Natural killer cell treated with Interleukin-12 subunit alpha and Interleukin-12 subunit beta and Interleukin-15 and Interleukin-18, amount 100 ng/mL, for 72 hours (primary cell): ENCODE data around the gene CHM. TPM values are rescaled to one million over a fixed set of nuclear protein-coding genes. Genes with fewer than 3 reads are reported as not detected.
"Not testable (repeated sequence)": the region's sequence is repeated elsewhere in the genome, so short reads cannot be mapped to it uniquely, and the experiment has no call there.

Source experiments
- ATAC-seq, 2 donors: fragments of 150-1000 bp; cut with Tn5 transposase in 1 of 2; sonication (Bioruptor Pico), chemical (Tn5 transposase) in 1 of 2; 2 replicates each; pipeline ENCODE4 v1.10.0; 2021
- DNase-seq: peaks from one replicate; pipeline ENCODE4 v3.0.0; 2022; ENCODE audit warnings: low spot score
- H3K27ac Mint-ChIP-seq, 2 donors: 1 replicate in 1 of 2; 2 replicates in 1 of 2; pipeline ENCODE4 v1.8.0; 2022; ENCODE audit warnings: mixed read lengths in 2 of 2, mild to moderate bottlenecking in 1 of 2, moderate library complexity in 1 of 2
- H3K27me3 Mint-ChIP-seq, 2 donors: 1 replicate in 1 of 2; 2 replicates in 1 of 2; pipeline ENCODE4 v1.8.0; 2022; ENCODE audit warnings: mixed read lengths in 2 of 2
- H3K36me3 Mint-ChIP-seq: one replicate; pipeline ENCODE4 v1.8.0; 2022; ENCODE audit warnings: mixed read lengths
- H3K4me1 Mint-ChIP-seq, 2 donors: 1 replicate in 1 of 2; 2 replicates in 1 of 2; pipeline ENCODE4 v1.8.0; 2022; ENCODE audit warnings: low read depth in 2 of 2, mixed read lengths in 2 of 2, mild to moderate bottlenecking in 1 of 2
- H3K4me3 Mint-ChIP-seq: one replicate; pipeline ENCODE4 v1.8.0; 2022; ENCODE audit warnings: mixed read lengths
- H3K9me3 Mint-ChIP-seq: 2 replicates; pipeline ENCODE4 v1.8.0; 2022; ENCODE audit warnings: mixed read lengths
- total RNA-seq, 2 donors: library from RNA; stranded (reverse); gene quantifications; one replicate each; pipeline ENCODE4 v1.2.3, GENCODE V29; 2022

Gene CHM
- total RNA-seq, 2 donors from 2014 or later = 12.7 to 26.0 TPM

- H3K4me3 Mint-ChIP-seq, ATAC-seq, H3K9me3 Mint-ChIP-seq, H3K36me3 Mint-ChIP-seq, DNase-seq, H3K27me3 Mint-ChIP-seq, H3K27ac Mint-ChIP-seq: not testable (repeated sequence)
- H3K4me1 Mint-ChIP-seq = peaks cover 16 to 22% of the 10 kb centered on the region in 2 donors
Measured at GRCh38 chrX:85916656-85917280, 130.6 kb downstream of the CHM start.

- no peak for DNase-seq
- Mint-ChIP-seq H3K27ac (no peak overlapping the region), H3K4me3 (no peak overlapping the region), H3K4me1 (peaks cover 16 to 22% of the 10 kb centered on the region in 2 donors), H3K27me3 (no peaks in the 10 kb centered on the region), H3K9me3 (no peaks in the 10 kb centered on the region), H3K36me3 (no peaks in the 10 kb centered on the region)
- ATAC-seq = no peak
Measured at GRCh38 chrX:85914431-85914830, 132.9 kb downstream of the CHM start.

GRCh38 chrX:85907316-85907715 lies 140.0 kb downstream of the CHM start:
- no peak overlapping the region for H3K4me3 Mint-ChIP-seq
- H3K27ac Mint-ChIP-seq = no peak overlapping the region
- peaks cover 0 to 4% of the 10 kb centered on the region in 2 donors for H3K4me1 Mint-ChIP-seq
- no peaks in the 10 kb centered on the region for H3K27me3 Mint-ChIP-seq
- DNase-seq (no peak), ATAC-seq (no peak)
- no peaks in the 10 kb centered on the region for H3K9me3 Mint-ChIP-seq
- H3K36me3 Mint-ChIP-seq = no peaks in the 10 kb centered on the region

- no peak overlapping the region for H3K27ac Mint-ChIP-seq
- no peak overlapping the region for H3K4me3 Mint-ChIP-seq
- no peaks in the 10 kb centered on the region for H3K27me3 Mint-ChIP-seq
- no peaks in the 10 kb centered on the region for H3K36me3 Mint-ChIP-seq
- H3K4me1 Mint-ChIP-seq = peaks cover 0 to 4% of the 10 kb centered on the region in 2 donors
- H3K9me3 Mint-ChIP-seq = no peaks in the 10 kb centered on the region
- DNase-seq (no peak), ATAC-seq (no peak)
Measured at GRCh38 chrX:85906399-85906798, 141.0 kb downstream of the CHM start.

- no peak overlapping the region for H3K27ac Mint-ChIP-seq
- no peaks in the 10 kb centered on the region for H3K27me3 Mint-ChIP-seq
Measured at GRCh38 chrX:85905851-85906250, 141.5 kb downstream of the CHM start.

GRCh38 chrX:85903692-85904471 lies 143.5 kb downstream of the CHM start:
- no peak overlapping the region for H3K4me3 Mint-ChIP-seq
- no peaks in the 10 kb centered on the region for H3K9me3 Mint-ChIP-seq
- H3K4me1 Mint-ChIP-seq = peaks cover 0 to 4% of the 10 kb centered on the region in 2 donors
- DNase-seq = no peak
- H3K36me3 Mint-ChIP-seq = no peaks in the 10 kb centered on the region
- H3K27ac Mint-ChIP-seq = no peak overlapping the region
- H3K27me3 Mint-ChIP-seq = no peaks in the 10 kb centered on the region
- no peak for ATAC-seq

More at GRCh38 chrX:85905851-85906250, 141.5 kb downstream of the CHM start:
- H3K4me3 Mint-ChIP-seq = no peak overlapping the region
- H3K9me3 Mint-ChIP-seq = no peaks in the 10 kb centered on the region
- ATAC-seq (no peak), DNase-seq (no peak)
- peaks cover 0 to 4% of the 10 kb centered on the region in 2 donors for H3K4me1 Mint-ChIP-seq
- no peaks in the 10 kb centered on the region for H3K36me3 Mint-ChIP-seq

- DNase-seq (no peak), ATAC-seq (no peak)
- H3K4me3 Mint-ChIP-seq = no peak overlapping the region
- peaks cover 4% of the 10 kb centered on the region for H3K36me3 Mint-ChIP-seq
- H3K9me3 Mint-ChIP-seq = no peaks in the 10 kb centered on the region
- no peaks in the 10 kb centered on the region for H3K27me3 Mint-ChIP-seq
- no peak overlapping the region for H3K27ac Mint-ChIP-seq
- H3K4me1 Mint-ChIP-seq = peaks cover 0 to 7% of the 10 kb centered on the region in 2 donors
Measured at GRCh38 chrX:85897362-85898126, 149.8 kb downstream of the CHM start.

GRCh38 chrX:85882601-85883000 lies 164.8 kb downstream of the CHM start:
- Mint-ChIP-seq H3K27ac (no peak overlapping the region), H3K36me3 (peaks cover 5% of the 10 kb centered on the region), H3K27me3 (no peaks in the 10 kb centered on the region), H3K4me3 (no peak overlapping the region), H3K4me1 (no peaks in the 10 kb centered on the region), H3K9me3 (peaks cover 3% of the 10 kb centered on the region)
- ATAC-seq = no peak
- no peak for DNase-seq

- Mint-ChIP-seq H3K9me3 (peaks cover 2% of the 10 kb centered on the region), H3K36me3 (peaks cover 21% of the 10 kb centered on the region), H3K4me1 (no peaks in the 10 kb centered on the region), H3K4me3 (no peak overlapping the region), H3K27me3 (no peaks in the 10 kb centered on the region), H3K27ac (no peak overlapping the region)
- ATAC-seq = no peak
- DNase-seq = no peak
Measured at GRCh38 chrX:85870585-85870984, 176.8 kb downstream of the CHM start.

- H3K27me3 Mint-ChIP-seq = no peaks in the 10 kb centered on the region
Measured at GRCh38 chrX:85865324-85865723, 182.0 kb downstream of the CHM start.

GRCh38 chrX:85859426-85859825 lies 187.9 kb downstream of the CHM start:
- DNase-seq (no peak), ATAC-seq (no peak)
- H3K4me1 Mint-ChIP-seq = no peaks in the 10 kb centered on the region
- no peak overlapping the region for H3K4me3 Mint-ChIP-seq
- H3K27ac Mint-ChIP-seq = no peak overlapping the region
- no peaks in the 10 kb centered on the region for H3K36me3 Mint-ChIP-seq
- no peaks in the 10 kb centered on the region for H3K9me3 Mint-ChIP-seq
- no peaks in the 10 kb centered on the region for H3K27me3 Mint-ChIP-seq

More at GRCh38 chrX:85865324-85865723, 182.0 kb downstream of the CHM start:
- H3K27ac Mint-ChIP-seq = no peak overlapping the region
- no peak for DNase-seq
- peaks cover 25% of the 10 kb centered on the region for H3K36me3 Mint-ChIP-seq
- ATAC-seq = no peak
- H3K9me3 Mint-ChIP-seq = peaks cover 7% of the 10 kb centered on the region
- no peaks in the 10 kb centered on the region for H3K4me1 Mint-ChIP-seq
- no peak overlapping the region for H3K4me3 Mint-ChIP-seq

GRCh38 chrX:85851418-85851817 lies 195.9 kb downstream of the CHM start:
- DNase-seq (no peak), ATAC-seq (no peak)
- H3K27ac Mint-ChIP-seq = no peak overlapping the region
- H3K9me3 Mint-ChIP-seq = no peaks in the 10 kb centered on the region
- H3K36me3 Mint-ChIP-seq = no peaks in the 10 kb centered on the region
- peaks cover 0 to 4% of the 10 kb centered on the region in 2 donors for H3K27me3 Mint-ChIP-seq
- H3K4me1 Mint-ChIP-seq = no peaks in the 10 kb centered on the region
- no peak overlapping the region for H3K4me3 Mint-ChIP-seq

- H3K4me3 Mint-ChIP-seq = no peak overlapping the region
- no peak overlapping the region for H3K27ac Mint-ChIP-seq
- H3K4me1 Mint-ChIP-seq = no peaks in the 10 kb centered on the region
- H3K9me3 Mint-ChIP-seq = peaks cover 3% of the 10 kb centered on the region
- H3K36me3 Mint-ChIP-seq = no peaks in the 10 kb centered on the region
- ATAC-seq (no peak), DNase-seq (no peak)
- peaks cover 0 to 8% of the 10 kb centered on the region in 2 donors for H3K27me3 Mint-ChIP-seq
Measured at GRCh38 chrX:85836868-85837267, 210.5 kb downstream of the CHM start.

- no peaks in the 10 kb centered on the region for H3K4me1 Mint-ChIP-seq
- DNase-seq = no peak
- no peak overlapping the region for H3K4me3 Mint-ChIP-seq
- no peaks in the 10 kb centered on the region for H3K36me3 Mint-ChIP-seq
- peaks cover 0 to 5% of the 10 kb centered on the region in 2 donors for H3K27me3 Mint-ChIP-seq
- H3K27ac Mint-ChIP-seq = no peak overlapping the region
- peaks cover 8% of the 10 kb centered on the region for H3K9me3 Mint-ChIP-seq
- no peak for ATAC-seq
Measured at GRCh38 chrX:85828771-85829170, 218.6 kb downstream of the CHM start.
